ENCODE measurements around the gene ART4.

- TF ChIP-seq CTCF (IDR thresholded peaks at IDR 0.05; ENCODE audit: insufficient read depth, low read depth, low read length): no peak
- TF ChIP-seq EZH2 (IDR thresholded peaks at IDR 0.05; ENCODE audit: insufficient read depth, low read length): no peak
These were observed 63.5 kb downstream of the ART4 start for GRCh38 chr12:14779834-14780233.

All from astrocyte (in vitro differentiated cells and primary cell).